HL-60 (cell line): Measurements from ENCODE around the gene HTR4.

ENCODE experiments used
- DNase-seq, 2 experiments: peaks; one replicate each; pipeline ENCODE4 v3.0.0-alpha.2; 2010 to 2020; ENCODE audit warnings: low read depth in 1 of 2, low spot score in 1 of 2
- H3K27ac ChIP-seq: fragments of 250-450 bp; sonication (Bioruptor Pico); replicated peaks from 2 replicates; pipeline ENCODE4 v1.5.1; 2020; ENCODE audit warnings: mild to moderate bottlenecking, moderate library complexity
- H3K27me3 ChIP-seq: fragments of 250-450 bp; sonication (Bioruptor Pico); 2 replicates; pipeline ENCODE4 v1.5.1; 2021; ENCODE audit warnings: mild to moderate bottlenecking, moderate library complexity; ENCODE audit not compliant: insufficient read depth, poor library complexity, severe bottlenecking
- H3K4me3 ChIP-seq: replicated peaks from 2 replicates; pipeline ENCODE4 v1.5.1; 2011; ENCODE audit warnings: mild to moderate bottlenecking, control low read depth, low read length; ENCODE audit not compliant: insufficient read depth
- CTCF ChIP-seq: IDR thresholded peaks from one replicate; pipeline ENCODE4 v1.5.1; 2011; ENCODE audit warnings: low read length, control low read depth, inconsistent platforms; ENCODE audit not compliant: insufficient read depth
- GABPA ChIP-seq: IDR thresholded peaks from 2 replicates; pipeline ENCODE4 v1.6.1; 2012; ENCODE audit warnings: low read depth
- POLR2AphosphoS5 ChIP-seq: IDR thresholded peaks from 2 replicates; pipeline ENCODE4 v1.6.1; 2012; ENCODE audit warnings: low read depth
- REST ChIP-seq: IDR thresholded peaks from 2 replicates; pipeline ENCODE4 v1.6.1; 2012; ENCODE audit warnings: low read depth; ENCODE audit not compliant: insufficient replicate concordance
- SPI1 ChIP-seq: IDR thresholded peaks from 2 replicates; pipeline ENCODE4 v1.6.1; 2012; ENCODE audit warnings: low read depth, mild to moderate bottlenecking, borderline replicate concordance

The HTR4 gene

DNA sequence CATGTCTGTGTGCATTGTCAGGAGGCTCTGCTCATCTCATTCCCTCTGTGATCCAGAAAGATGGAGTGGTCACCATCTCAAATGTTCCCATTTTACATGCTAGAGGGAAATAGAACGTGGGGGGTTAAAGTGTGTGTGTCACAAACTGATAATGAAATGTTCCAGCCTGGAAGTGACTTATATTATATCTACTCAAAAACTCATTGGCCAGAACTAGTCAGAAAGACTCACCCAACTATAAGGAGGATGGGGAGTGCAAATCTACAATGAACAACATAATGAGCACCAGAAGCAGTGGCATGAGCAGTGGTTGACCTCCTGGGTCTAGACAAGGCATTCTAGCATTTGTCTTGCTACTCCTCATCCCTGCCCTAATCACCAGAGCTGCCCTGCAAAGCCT lies 81.0 kb downstream of the HTR4 start:
- Histone ChIP-seq H3K27me3 (peaks cover 4% of the 10 kb centered on the region), H3K4me3 (no peak overlapping the region), H3K27ac (no peak overlapping the region)
- DNase-seq = no peak
- TF ChIP-seq POLR2AphosphoS5 (no peak), SPI1 (no peak), GABPA (no peak), CTCF (no peak), REST (no peak)

GRCh38 chr5:148569948-148570347 lies 84.4 kb downstream of the HTR4 start:
- TF ChIP-seq SPI1 (no peak), CTCF (no peak), REST (no peak), POLR2AphosphoS5 (no peak), GABPA (no peak)
- Histone ChIP-seq H3K27me3 (peaks cover 4% of the 10 kb centered on the region), H3K4me3 (no peak overlapping the region), H3K27ac (no peak overlapping the region)
- no peak for DNase-seq

- no peak for DNase-seq
- no peak overlapping the region for H3K4me3 ChIP-seq
- no peak overlapping the region for H3K27ac ChIP-seq
- no peak for TF ChIP-seq CTCF
- TF ChIP-seq GABPA = no peak
- no peak for TF ChIP-seq REST
- TF ChIP-seq SPI1 = no peak
- H3K27me3 ChIP-seq = no peaks in the 10 kb centered on the region
Observed at GRCh38 chr5:148565148-148565547, 89.2 kb downstream of the HTR4 start.
